ENCODE measurements around the gene FAM227A.

Gene FAM227A

GRCh38 chr22:38613588-38613987 is 42.6 kb downstream of the FAM227A start:
- TF ChIP-seq, protein P1, sequence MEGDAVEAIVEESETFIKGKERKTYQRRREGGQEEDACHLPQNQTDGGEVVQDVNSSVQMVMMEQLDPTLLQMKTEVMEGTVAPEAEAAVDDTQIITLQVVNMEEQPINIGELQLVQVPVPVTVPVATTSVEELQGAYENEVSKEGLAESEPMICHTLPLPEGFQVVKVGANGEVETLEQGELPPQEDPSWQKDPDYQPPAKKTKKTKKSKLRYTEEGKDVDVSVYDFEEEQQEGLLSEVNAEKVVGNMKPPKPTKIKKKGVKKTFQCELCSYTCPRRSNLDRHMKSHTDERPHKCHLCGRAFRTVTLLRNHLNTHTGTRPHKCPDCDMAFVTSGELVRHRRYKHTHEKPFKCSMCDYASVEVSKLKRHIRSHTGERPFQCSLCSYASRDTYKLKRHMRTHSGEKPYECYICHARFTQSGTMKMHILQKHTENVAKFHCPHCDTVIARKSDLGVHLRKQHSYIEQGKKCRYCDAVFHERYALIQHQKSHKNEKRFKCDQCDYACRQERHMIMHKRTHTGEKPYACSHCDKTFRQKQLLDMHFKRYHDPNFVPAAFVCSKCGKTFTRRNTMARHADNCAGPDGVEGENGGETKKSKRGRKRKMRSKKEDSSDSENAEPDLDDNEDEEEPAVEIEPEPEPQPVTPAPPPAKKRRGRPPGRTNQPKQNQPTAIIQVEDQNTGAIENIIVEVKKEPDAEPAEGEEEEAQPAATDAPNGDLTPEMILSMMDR (IDR thresholded peaks at IDR 0.05; ENCODE audit: extremely low read depth, insufficient read depth, missing control alignments): no peak
- in situ Hi-C loops (cut with MboI; ENCODE audit: low pct_unique_long_range_greater_than_20kb, low sequenced_read_pairs, unreplicated experiment): no loop called here
- DNase-seq (ENCODE audit: low spot score): peak; percentile 34

- DNase-seq (ENCODE audit: low spot score): no peak
- in situ Hi-C loops (cut with MboI; ENCODE audit: low pct_unique_long_range_greater_than_20kb, low sequenced_read_pairs, unreplicated experiment): no loop called here
- TF ChIP-seq, protein P1 (IDR thresholded peaks at IDR 0.05; ENCODE audit: extremely low read depth, insufficient read depth, missing control alignments): no peak
Measured at GRCh38 chr22:38612217-38613006, 43.8 kb downstream of the FAM227A start.

DNA sequence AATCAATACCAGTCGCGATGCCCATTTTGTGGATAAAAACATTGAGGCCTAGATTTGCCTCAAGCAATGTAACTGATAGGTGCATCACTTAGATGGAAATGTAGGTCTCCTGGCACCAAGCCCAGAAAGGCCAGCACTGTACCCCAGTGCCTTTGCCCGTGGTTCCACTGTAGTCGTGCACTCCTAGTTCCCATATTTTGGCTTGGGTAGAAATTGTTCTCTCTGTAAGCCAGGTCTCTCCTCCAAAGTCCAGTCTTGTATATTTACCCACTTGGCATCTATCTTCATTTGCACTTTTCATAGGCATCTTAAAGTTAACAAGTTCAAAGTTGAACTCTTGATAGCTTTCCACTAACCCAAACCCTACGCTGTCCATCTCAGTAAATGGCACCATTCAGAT is 44.6 kb downstream of the FAM227A start:
- in situ Hi-C loops (cut with MboI; ENCODE audit: low pct_unique_long_range_greater_than_20kb, low sequenced_read_pairs, unreplicated experiment): no loop called here
- no peak for DNase-seq (ENCODE audit: low spot score)
- TF ChIP-seq, protein P1 (IDR thresholded peaks at IDR 0.05; ENCODE audit: extremely low read depth, insufficient read depth, missing control alignments): no peak

DNA sequence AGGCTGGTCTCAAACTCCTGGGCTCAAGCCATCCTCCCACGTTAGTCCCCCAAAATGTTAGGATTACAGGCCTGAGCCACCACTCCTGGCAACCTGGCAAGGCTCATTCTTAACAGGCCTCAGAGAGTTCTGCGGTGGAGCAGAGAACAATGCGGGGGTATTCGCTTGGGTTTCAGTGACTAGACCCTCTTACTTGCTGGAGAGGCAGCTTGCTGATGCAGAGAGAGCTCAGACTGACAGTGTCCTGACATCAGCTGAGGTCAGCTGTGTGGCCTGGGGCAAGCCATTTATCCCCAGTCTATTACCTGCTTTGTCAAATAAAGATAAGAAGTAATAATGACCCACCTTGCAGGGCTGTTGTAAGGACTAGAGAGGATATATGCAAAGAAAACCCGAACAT is 46.0 kb downstream of the FAM227A start:
- in situ Hi-C loops (cut with MboI; ENCODE audit: low pct_unique_long_range_greater_than_20kb, low sequenced_read_pairs, unreplicated experiment): no loop called here

DNA sequence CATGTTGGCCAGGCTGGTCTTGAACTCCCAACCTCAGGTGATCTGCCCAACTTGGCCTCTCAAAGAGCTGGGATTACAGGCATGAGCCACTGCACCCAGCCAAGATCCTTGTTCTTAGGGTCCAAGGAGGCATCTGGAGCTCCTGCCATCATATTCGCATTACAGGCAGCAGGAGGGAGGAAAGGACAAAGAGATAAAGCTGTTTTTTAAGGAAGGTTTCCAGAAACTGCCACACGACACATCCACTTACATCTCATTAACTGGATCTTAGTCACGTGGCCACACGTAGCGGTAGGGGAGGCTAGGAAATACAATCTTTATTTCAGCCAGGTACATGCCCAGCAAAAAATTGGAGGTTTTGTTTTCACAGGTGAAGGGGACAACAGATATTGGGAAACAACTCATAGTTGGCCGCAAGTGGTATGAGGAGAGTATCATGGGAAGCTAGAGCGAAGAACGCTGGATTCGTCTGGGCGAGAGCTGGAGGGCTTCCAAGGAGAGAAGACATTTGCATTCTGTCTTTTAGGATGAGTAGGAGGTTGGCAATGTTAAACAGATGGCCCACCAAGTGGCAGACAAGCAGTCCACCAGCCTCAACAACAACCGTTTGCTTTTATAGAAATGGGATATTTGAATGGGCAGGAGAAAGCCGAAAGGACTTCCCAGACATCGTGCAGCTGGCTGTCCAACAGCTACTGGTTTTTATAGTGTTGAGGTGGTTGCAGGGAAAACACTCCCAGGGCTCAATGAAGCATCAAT is 47.0 kb downstream of the FAM227A start:
- no peak for DNase-seq (ENCODE audit: low spot score)
- in situ Hi-C loops (cut with MboI; ENCODE audit: low pct_unique_long_range_greater_than_20kb, low sequenced_read_pairs, unreplicated experiment): no loop called here
- TF ChIP-seq, protein P1 (IDR thresholded peaks at IDR 0.05; ENCODE audit: extremely low read depth, insufficient read depth, missing control alignments): no peak

More for the DNA sequence above, 46.0 kb downstream of the FAM227A start:
- no peak for DNase-seq (ENCODE audit: low spot score)
- TF ChIP-seq, protein P1 (IDR thresholded peaks at IDR 0.05; ENCODE audit: extremely low read depth, insufficient read depth, missing control alignments): no peak

- TF ChIP-seq, protein P1 (IDR thresholded peaks at IDR 0.05; ENCODE audit: extremely low read depth, insufficient read depth, missing control alignments): no peak
- in situ Hi-C loops (cut with MboI; ENCODE audit: low pct_unique_long_range_greater_than_20kb, low sequenced_read_pairs, unreplicated experiment): no loop called here
- no peak for DNase-seq (ENCODE audit: low spot score)
Measured at GRCh38 chr22:38607680-38608079, 48.5 kb downstream of the FAM227A start.

Measured in GM13977 (cell line).